Measurements from ENCODE around the gene RNU6-8.
A peak's percentile ranks its signal among the peaks of the same experiment; 100 is the strongest.

Gene RNU6-8

DNA sequence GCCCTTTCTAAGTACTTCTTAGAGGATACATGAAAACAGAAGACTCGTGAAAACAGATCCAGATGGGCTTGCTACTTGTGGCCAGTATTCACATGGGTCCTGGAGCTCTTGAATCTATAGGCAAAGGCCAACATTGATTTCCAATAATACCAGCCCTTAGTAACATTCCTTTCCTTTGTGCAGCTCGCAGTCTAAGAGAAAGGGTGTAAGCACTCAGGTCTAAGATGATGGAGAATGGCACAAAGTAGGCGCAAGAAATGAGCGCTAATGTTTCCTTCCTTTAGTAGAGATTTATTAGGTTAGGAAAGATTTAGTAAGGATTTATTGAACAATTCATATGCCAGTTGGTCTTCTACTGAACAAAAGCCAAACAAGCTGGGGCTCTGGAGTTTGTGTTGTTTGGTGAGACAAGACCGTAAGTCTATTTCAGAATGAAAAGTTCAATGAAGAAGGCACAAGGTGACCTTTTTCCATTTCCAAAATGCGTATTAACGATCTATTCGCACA, 525 bp downstream of the RNU6-8 start:
- no peak for DNase-seq

DNA sequence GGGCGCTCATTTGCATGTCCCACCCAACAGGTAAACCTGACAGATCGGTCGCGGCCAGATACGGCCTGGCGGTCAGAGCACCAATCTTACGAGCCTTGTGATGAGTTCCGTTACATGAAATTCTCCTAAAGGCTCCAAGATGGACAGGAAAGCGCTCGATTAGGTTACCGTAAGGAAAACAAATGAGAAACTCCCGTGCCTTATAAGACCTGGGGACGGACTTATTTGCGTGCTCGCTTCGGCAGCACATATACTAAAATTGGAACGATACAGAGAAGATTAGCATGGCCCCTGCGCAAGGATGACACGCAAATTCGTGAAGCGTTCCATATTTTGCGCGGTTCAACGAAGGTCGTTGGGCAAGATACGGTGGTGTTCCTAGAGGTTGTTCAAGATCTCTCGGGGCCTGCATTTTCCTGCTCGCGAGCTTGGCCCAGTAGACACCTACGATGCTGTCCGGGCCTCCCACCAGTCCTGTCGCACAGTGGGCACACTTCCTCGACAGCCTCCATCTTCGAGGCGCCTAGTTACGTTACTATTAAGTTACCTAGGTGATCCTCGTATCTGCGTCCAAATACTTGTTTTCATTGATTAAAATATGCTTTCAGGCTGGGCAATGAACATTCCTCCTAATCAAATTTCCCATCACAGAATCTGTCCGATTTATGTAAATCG, 1.1 kb downstream of the RNU6-8 start, which contains the start of gene RNU6-7:
TSS of gene RNU6-7 (plus strand) at position 230 of the 675 bp plus-strand sequence.
- peak; percentile 15 for DNase-seq

DNA sequence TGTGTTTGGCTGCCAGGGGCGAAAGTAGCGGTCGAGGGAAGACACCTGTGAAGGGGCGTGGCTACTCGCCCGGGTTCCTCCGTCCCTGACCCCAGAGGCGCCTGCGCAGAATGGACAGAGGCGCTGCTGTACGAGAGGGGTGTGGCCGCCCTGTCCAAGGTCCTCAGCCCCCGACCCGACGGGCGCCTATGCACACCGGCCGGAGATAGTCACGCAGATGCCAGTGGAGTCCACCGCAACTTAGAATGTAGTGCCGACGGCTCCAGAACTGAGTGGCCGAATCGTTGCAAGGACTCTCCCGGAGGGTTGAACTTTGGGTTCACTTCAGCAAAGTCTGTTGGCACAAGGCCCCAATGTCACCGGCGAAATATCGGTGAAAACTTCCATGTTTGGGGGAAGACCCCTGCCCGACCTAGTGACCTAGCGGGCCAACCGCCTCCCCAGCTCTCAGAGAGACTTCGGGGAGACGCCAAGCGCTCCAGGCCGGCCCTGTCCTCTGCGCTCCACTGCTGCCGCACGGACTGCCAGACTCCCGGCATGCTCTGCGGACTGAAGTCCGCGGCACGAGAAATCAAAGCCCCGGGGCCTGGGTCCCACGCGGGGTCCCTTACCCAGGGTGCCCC, 1.8 kb downstream of the RNU6-8 start:
- peak; percentile 20 for DNase-seq

DNA sequence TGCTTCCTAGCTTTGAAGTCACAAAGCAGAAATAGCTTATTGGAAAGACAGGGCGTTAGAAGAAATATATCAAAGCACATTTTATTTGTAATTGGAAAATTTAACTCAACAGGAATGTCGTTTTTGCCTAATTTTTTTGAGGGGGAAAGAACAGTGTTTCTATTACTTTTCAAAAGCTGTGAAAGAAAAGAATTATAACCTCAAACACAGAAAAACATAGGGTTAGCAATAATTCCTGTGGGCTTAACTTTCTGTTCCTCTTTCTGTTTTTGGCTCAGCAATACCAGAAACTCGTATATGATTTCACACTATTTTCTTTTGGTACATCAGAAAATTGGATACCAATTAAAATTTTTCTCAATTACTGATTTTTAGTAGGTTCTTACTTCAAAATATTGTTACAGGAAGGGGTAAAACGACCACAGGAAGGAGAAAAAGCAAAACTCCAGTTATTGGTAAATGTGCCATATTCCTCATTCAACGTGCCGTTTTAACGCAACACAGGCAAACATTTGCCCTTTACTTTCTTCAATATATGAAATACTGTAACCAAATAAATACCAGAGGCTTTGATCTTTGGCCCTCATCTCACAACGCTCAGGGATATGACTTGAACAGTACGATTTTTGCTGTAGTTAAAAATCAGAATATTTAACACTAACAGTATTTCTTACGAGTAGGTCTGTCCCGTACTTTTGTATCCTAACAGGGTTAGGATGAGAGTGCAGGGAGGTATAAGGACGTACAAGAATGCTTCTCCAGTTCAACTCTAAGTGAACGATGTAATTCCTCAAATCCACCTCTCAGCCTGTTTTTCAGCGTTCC, 2.5 kb downstream of the RNU6-8 start:
- no peak for DNase-seq

DNA sequence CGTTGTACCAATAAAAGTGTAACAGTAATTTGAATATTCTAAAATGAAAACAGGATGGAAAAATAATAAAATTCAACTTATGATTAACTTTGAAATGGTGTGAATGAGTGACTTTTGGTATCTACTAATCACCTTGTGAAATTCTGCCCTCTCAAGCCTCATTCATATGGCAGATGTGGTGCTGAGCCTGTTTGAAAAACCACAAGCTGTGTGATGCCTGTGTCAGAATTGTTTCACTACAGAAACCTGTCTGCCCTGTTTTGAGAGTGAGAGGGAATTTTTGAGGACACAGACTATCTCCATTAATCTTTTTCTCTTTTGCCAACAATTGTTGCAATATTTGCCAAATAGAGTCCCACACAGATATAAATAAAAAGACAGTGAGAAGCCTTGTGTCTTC, 5.2 kb downstream of the RNU6-8 start:
- DNase-seq: no peak

DNA sequence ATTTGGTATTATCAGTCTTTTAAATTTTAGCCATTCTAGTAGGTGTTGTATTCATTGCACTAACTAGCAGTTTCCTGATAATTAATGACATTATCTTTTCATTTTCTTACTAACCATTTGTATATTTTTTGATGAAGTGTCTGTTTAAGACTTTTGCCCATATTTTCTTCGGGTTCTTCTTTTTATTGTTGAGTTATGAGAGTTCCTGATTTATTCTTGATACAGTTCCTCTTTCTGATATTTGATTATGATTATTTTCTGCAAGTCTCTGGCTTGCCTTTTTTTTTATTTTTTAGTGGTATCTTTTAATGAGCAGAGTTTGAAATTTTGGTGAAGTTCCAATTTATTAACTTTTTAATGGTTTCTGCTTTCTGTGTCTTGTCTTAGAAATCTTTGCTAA, 7.4 kb downstream of the RNU6-8 start:
- no peak for DNase-seq

DNA sequence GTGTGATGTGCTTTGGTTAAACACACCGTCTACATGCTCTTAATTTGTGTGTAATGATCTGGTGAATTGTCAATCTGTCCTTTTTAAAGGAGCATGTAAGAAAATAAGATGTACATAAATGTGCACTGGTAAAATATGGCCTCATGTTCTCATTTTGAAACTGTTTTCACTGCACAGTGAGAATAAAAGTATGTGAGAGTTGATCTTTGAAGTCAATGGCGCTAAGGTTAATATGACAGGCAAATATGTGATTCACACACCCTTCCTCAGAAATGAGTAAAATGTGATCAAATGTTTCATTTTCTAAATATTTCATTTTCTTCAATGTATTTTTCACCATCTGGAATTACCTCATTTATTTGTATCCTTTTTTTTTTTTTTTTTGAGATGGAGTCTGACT, 9.5 kb downstream of the RNU6-8 start:
- DNase-seq: no peak

DNA sequence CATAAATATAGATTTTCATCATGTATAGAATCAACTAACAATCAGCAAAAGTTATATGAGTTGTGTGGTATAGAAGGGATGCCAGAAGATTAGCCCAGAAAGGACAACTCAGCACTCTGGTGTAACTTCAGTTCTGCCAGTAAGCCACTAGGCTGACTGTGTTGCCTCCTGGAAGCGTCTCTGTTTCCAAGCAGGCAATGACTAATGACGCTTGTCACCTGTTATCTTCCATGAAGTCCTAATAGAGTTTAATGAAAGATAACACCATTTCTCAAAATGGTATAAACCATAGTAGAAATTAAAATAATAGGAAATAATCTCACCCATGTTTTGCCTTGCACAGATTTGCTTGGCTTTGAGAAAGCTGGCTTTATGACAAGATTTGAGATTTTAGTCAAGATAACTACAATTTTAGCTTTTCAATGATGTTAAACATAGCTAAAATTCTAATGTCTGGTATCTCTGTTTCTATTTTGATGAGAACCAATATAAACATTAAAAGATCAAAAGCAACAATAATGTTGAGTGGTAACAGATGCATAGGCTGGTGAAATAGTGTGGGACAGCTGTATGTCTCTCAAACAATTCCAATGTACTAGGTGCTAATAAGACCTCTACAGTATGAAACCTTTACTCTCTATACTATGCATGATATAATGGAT, 10.2 kb downstream of the RNU6-8 start:
- no peak for DNase-seq

DNA sequence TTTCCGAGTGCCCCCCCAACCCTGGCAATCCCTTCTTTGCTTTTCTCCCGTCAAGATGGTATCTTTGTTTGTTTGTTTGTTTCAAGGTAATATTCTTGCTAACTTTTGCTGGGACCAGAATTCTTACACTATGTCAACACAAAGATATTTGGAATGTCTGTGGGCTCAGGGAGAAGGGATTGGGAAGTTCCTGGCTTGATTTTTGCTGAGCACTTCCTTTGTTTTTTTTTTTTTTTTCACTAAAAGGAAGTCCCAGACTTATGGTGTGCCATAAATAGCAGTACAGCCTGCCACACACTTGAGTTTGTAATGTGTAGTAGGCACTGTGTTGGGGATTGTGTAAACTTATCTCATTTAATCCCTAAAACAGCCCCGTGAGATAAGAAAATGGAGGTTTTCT, 12.4 kb downstream of the RNU6-8 start:
- no peak for DNase-seq

DNA sequence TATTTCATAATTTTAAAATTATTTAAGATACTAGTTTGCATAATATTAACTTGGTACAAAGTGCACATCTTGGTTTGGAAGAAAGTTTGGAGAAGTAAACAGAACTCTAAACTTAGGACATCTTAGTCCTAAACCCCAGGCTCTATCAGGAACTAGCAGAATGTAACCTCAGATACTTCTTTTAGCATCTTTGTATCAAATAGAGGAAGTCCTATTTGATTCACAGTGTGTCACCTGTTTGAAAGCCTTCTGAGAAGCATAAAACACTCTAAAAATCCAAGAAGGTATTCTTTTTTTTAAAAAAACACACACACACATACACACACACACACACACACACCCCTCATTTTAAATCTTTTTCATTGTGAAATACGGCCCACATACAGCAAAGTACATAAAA, 13.3 kb downstream of the RNU6-8 start:
- no peak for DNase-seq

DNA sequence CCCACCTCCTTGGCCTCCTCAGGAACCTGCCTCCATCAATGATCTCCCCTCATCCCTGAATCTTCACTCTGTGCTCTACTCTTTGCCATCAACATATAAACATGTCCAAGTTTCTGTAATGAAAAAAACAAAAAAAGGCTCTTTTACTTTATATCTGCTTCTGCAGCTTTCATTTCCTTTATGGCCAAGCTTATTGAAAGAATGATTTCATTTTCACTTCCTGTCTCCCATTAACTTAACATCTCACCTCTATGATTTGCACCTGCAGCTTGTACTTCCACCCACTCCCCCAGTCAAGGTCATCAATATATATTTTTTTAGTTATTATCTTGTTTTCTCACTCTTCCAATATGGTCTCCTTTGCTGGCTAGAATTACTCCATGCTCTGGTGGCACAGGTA, 16.8 kb downstream of the RNU6-8 start:
- no peak for DNase-seq

DNA sequence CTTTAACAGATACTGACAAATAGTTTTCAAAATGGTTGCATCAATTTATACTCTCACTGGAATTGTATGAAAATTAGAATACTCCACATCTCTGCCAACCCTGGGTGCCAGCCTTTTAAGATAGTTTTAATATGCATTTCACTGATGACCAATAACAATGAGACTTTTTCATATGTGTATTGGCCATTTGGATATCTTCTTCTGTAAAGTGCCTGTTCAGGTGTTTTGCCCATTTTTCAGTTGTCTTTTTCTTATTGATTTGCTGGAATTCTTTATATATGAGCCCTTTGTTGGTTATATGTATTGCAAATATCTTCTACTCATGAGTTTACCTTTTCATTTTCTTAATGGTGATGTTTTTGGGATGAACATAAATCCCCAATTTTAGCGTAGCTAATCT, 18.0 kb downstream of the RNU6-8 start:
- DNase-seq: no peak

DNA sequence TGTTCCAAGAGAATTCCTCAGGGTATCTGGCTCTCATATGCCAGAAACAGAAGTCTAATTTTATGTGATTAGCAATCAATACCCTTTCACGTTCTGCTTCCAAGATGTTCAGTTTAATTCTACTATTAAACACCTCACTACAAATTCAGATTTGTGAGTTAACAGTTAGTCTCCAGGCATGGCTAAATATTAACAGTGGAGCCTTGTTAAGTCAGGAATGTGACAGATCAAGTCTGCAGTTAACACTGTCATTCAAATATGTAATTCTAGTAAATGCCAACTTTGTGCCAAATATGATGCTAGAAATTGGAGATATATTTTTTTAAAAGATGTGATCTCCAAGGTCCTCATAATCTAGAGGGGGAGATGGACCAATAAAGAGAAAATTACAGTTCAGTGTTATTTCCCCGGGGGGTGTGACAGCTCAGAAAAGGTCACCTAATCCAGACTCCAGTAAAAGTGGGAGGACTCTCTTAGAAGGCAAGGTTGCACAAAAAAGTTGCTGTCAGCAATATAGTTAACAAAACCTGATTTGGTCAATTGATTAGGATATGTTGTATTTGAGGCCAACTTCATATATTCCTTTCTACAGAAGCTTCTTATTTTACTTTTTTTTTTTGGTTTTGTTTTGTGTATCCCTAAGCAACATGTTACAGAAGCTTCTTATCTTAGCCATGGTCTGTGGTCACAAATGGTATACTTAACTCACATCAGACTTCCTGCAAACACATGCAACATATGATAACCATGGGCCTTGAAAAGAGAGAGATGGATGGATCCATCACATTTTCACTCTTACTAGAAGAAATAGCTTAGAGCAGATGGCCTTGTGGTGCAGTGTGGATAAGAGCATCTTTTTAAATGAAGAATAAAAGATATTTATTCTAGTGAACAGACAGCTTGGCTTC, 19.7 kb downstream of the RNU6-8 start:
- DNase-seq: no peak

DNA sequence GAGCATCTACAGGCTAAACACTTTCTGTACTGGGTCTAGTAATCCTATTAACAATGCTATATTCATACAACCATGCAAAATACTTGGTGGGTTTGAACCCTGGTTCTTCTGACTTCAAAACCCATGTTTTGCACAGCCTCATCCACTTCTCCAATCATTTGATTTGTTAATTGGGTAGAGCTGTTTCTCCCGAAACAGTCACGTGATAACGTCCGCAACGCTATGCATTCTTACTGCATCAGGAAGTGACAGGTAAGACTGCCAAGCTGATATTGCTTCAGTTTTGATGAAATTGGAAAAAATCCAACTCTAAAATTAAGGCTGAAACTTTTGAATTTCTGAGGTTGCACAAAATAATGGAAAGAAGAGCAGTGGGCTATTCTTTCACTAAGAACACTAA, 31.6 kb downstream of the RNU6-8 start:
- DNase-seq: no peak

DNA sequence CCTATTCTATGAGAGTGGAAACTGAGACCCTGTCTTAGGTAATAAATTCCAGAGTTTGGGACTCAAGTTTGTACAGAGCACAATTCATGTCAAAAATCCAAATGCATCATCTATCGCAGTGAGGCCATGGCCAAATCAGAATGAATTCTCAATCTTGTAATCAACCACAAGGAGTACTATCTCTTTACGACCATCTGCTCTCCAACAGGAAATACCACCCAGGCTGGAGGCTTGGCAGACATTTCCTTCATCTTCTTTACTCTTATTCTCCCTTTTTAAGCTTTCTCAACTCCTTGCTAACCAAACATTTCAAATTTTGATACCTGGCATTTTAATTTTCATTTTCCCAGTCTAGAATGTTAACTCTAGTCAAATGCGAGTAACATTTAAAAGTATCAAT, 33.9 kb downstream of the RNU6-8 start:
- DNase-seq: no peak

DNA sequence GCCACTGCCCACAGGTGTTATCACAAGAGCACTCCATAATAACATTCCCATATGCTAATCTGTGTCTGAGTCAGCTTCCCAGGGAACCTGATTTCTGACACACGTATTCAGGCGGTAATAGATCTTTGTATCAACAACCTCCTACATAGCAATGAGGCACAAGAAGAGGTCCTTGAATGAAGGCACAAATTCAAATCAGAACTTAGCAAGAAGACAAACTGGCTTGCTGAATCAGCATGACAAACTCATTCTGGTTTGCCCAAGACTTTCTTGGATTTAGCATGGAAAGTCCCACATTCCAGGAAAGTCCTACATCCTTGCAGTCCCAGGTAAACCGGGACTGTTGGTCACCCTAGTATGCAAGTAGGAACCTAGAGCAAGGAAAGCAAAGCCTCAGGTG, 35.2 kb downstream of the RNU6-8 start:
- no peak for DNase-seq

DNA sequence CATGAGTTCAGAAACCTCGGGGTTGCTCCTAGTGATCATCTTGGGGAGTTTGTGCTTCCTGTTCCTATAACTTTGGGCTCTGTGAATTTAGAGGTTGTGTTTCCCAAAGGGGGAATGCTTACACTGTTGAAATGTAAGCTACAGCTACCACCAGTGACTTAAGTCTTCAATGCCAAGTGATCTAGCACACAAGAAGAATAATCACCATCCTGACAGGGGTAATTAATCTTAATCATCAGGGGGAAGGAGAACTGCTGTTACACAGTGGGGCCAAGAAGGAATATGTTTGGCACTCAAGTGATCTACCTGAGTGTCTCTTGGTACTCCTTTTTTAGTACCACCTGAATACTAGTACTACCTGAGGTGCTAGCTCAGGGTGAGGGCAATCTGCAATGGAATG, 36.1 kb downstream of the RNU6-8 start:
- DNase-seq: no peak

DNA sequence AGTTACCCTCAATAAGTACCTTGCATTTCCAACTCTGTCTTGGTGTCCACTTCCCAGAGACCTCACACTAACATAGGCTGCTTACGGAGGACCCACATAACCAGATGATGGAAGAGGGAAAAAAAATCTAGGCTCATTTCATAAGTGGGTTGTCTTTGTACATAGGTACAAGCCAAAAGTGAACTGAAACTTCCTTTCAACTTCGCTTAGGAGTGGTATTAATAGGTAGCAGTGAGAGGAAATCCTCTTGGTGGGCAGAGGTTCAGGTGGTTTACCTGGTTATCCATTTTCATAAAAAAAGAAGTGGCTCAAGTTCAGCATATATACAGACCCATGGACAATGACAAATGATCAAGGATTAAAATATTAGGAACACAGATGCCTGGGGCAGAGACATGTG, 37.0 kb downstream of the RNU6-8 start:
- no peak for DNase-seq
